CD4-positive, CD25-positive, alpha-beta regulatory T cell (primary cell): ENCODE data around the gene OR6M1. TPM values are rescaled to one million over a fixed set of nuclear protein-coding genes. Genes with fewer than 3 reads are reported as not detected.

ENCODE experiments used
- ATAC-seq, 2 donors: fragments of 150-1000 bp; cut with Tn5 transposase; one replicate each; pipeline ENCODE4 v1.10.0; 2021; ENCODE audit warnings: low read depth in 2 of 2, moderate number of reproducible peaks in 2 of 2, moderate library complexity in 1 of 2
- DNase-seq, 3 donors: peaks; one replicate each; pipeline versions ENCODE4 v3.0.0 to v3.0.0-alpha.2; 2012 to 2022; ENCODE audit warnings: mixed read lengths in 1 of 3
- H3K27ac ChIP-seq: one replicate; pipeline ENCODE4 v1.7.0; 2013; ENCODE audit warnings: mild to moderate bottlenecking, low read length; ENCODE audit not compliant: insufficient read depth, poor library complexity, severe bottlenecking
- H3K27me3 ChIP-seq: one replicate; pipeline ENCODE4 v1.7.0; 2013; ENCODE audit warnings: low read length; ENCODE audit not compliant: control insufficient read depth, insufficient read depth
- H3K36me3 ChIP-seq: one replicate; pipeline ENCODE4 v1.7.0; 2013; ENCODE audit warnings: mild to moderate bottlenecking, low read length, moderate library complexity; ENCODE audit not compliant: control insufficient read depth, insufficient read depth
- H3K4me1 ChIP-seq: 2 replicates; pipeline ENCODE4 v1.7.0; 2013; ENCODE audit warnings: mild to moderate bottlenecking, low read length; ENCODE audit not compliant: insufficient read depth, control insufficient read depth, poor library complexity, severe bottlenecking
- H3K4me3 ChIP-seq: one replicate; pipeline ENCODE4 v1.7.0; 2013; ENCODE audit warnings: low read depth, mild to moderate bottlenecking, low read length, moderate library complexity
- H3K9me3 ChIP-seq, 2 experiments: 1 replicate in 1 of 2; 2 replicates in 1 of 2; pipeline ENCODE4 v1.7.0; 2013; ENCODE audit warnings: low read length in 2 of 2, mild to moderate bottlenecking in 1 of 2, moderate library complexity in 1 of 2; ENCODE audit not compliant: control insufficient read depth in 2 of 2
- H3K27ac Mint-ChIP-seq, 3 donors: one replicate each; pipeline ENCODE4 v1.8.0; 2020 to 2022; ENCODE audit warnings: mild to moderate bottlenecking in 3 of 3, mixed read lengths in 3 of 3, moderate library complexity in 2 of 3
- H3K27me3 Mint-ChIP-seq: one replicate; pipeline ENCODE4 v1.8.0; 2022; ENCODE audit warnings: mild to moderate bottlenecking, mixed read lengths
- H3K36me3 Mint-ChIP-seq: one replicate; pipeline ENCODE4 v1.8.0; 2020; ENCODE audit warnings: mixed read lengths
- H3K4me1 Mint-ChIP-seq, 4 donors: one replicate each; pipeline ENCODE4 v1.8.0; 2020 to 2022; ENCODE audit warnings: mixed read lengths in 4 of 4, mild to moderate bottlenecking in 1 of 4
- H3K4me3 Mint-ChIP-seq, 4 donors: one replicate each; pipeline ENCODE4 v1.8.0; 2020 to 2022; ENCODE audit warnings: mild to moderate bottlenecking in 4 of 4, mixed read lengths in 4 of 4, moderate library complexity in 3 of 4
- H3K9me3 Mint-ChIP-seq, 7 donors: one replicate each; pipeline ENCODE4 v1.8.0; 2020 to 2022; ENCODE audit warnings: mixed read lengths in 7 of 7, mild to moderate bottlenecking in 3 of 7, moderate library complexity in 2 of 7
- polyA plus RNA-seq, 4 donors: library from polyadenylated mRNA; unstranded; fragments of 300-500 nt; fragmentation: Illumina TruSeq; gene quantifications; one replicate each; pipeline ENCODE4 v1.2.3, GENCODE V29; 2021
- total RNA-seq: library from RNA; stranded (reverse); gene quantifications from one replicate; pipeline ENCODE4 v1.2.3, GENCODE V29; 2022

Gene OR6M1, protein sequence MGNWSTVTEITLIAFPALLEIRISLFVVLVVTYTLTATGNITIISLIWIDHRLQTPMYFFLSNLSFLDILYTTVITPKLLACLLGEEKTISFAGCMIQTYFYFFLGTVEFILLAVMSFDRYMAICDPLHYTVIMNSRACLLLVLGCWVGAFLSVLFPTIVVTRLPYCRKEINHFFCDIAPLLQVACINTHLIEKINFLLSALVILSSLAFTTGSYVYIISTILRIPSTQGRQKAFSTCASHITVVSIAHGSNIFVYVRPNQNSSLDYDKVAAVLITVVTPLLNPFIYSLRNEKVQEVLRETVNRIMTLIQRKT
- total RNA-seq, result not detected
- not detected for polyA plus RNA-seq

DNA sequence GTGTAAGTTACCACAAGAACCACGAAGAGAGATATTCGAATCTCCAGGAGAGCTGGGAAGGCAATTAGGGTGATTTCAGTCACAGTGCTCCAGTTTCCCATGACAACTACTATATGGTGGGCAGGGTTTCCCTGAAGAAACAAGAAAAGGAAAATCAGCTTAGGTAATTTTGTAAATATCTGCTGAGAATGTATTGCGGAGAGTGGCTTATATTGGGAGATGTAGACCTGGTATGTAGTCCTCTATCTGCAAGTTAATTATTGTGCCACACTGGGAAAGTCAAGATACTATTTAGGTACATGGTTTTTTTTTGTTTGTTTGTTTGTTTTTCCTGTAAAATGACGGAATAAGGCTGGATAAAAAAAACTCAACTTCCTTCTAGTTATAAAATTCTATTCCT, at the start of gene OR6M1:
TSS of gene OR6M1 (minus strand) at position 101 of the 400 bp plus-strand sequence. CDS start at position 101, 0 bp downstream.
- H3K27me3 ChIP-seq, result no peaks in the 10 kb centered on the region
- H3K9me3 ChIP-seq, result no peaks in the 10 kb centered on the region
- H3K4me1 Mint-ChIP-seq, result no peaks in the 10 kb centered on the region
- DNase-seq (no peak), ATAC-seq (no peak)
- H3K9me3 Mint-ChIP-seq, result no peaks in the 10 kb centered on the region
- H3K36me3 Mint-ChIP-seq, result no peaks in the 10 kb centered on the region
- no peaks in the 10 kb centered on the region for H3K27me3 Mint-ChIP-seq
- H3K27ac Mint-ChIP-seq, result no peak within 1 kb of the TSS
- H3K4me3 ChIP-seq, result no peak within 1 kb of the TSS
- no peaks in the 10 kb centered on the region for H3K4me1 ChIP-seq
- no peak within 1 kb of the TSS for H3K27ac ChIP-seq
- H3K36me3 ChIP-seq, result no peaks in the 10 kb centered on the region
- H3K4me3 Mint-ChIP-seq, result no peak within 1 kb of the TSS

DNA sequence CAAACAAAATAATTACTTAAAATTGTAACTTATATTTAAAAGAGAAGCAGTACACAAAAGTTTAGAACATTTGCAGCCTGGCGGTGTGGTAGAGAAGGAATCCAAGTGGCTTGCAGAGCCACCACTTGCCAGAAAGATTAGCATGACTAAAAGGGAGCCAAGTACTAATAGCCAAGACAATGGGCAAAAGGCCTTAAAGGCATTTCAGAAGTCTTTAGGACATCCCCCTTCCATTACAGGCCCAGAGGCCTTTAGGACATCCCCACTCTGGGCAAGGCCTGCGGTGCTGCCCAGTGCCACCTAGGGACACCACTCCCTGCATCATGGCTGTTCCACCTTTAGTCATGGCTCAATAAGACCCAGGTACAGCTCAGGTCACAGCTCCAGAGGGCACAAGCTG, 46.9 kb upstream of the OR6M1 start:
- no peaks in the 10 kb centered on the region for H3K9me3 ChIP-seq
- peaks cover 0 to 4% (median 0%) of the 10 kb centered on the region in 4 donors for H3K4me1 Mint-ChIP-seq
- H3K36me3 Mint-ChIP-seq, result no peaks in the 10 kb centered on the region
- no peaks in the 10 kb centered on the region for H3K27me3 Mint-ChIP-seq
- peaks cover 0 to 17% (median 2%) of the 10 kb centered on the region in 7 donors for H3K9me3 Mint-ChIP-seq
- ATAC-seq (no peak), DNase-seq (no peak)
- no peak overlapping the region for H3K4me3 Mint-ChIP-seq
- no peaks in the 10 kb centered on the region for H3K4me1 ChIP-seq
- no peak overlapping the region for H3K4me3 ChIP-seq
- H3K27me3 ChIP-seq, result no peaks in the 10 kb centered on the region
- no peak overlapping the region for H3K27ac Mint-ChIP-seq
- no peak overlapping the region for H3K27ac ChIP-seq
- H3K36me3 ChIP-seq, result no peaks in the 10 kb centered on the region

DNA sequence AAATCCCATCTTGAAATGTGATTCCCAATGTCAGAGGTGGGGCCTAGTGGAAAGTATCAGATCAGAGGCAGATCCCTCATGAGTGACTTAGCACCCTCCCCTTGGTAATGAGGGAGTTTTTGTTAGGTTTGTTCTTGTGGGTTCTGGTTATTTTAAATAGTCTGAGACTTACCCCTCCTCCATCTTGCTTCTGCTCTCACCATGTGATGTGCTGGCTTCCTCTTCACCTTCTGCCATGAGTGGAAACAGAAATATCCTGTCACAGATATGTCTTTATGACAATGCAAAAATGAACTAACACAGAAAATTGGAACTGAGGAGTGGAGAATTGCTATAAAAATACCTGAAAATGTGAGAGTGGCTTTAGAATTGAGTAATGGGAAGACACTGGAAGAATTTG, 46.2 kb upstream of the OR6M1 start:
- no peak overlapping the region for H3K27ac ChIP-seq
- H3K36me3 Mint-ChIP-seq, result no peaks in the 10 kb centered on the region

DNA sequence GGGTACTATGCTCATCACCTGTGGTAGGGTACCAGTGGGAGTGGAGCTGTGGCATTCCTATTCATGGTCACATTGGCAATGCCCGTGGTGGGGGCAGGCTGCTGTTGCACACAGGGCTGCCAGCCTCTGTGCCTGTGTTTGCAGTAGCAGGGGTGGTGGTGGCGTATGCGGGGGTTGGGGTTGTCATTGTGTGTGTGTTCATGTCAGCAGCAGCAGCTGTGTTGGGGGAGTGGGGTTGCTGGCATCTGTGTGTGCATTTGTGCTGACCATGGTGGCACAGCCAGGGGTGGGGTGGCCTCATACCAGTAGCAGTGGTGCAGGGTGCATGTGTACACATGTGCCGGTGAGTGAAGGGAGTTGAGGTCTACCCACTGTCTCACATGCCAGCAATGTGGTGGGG, 45.0 kb upstream of the OR6M1 start:
- no peak overlapping the region for H3K27ac Mint-ChIP-seq
- ATAC-seq (no peak), DNase-seq (no peak)
- Histone ChIP-seq H3K4me3 (no peak overlapping the region), H3K9me3 (no peaks in the 10 kb centered on the region), H3K4me1 (no peaks in the 10 kb centered on the region), H3K27ac (no peak overlapping the region), H3K27me3 (no peaks in the 10 kb centered on the region), H3K36me3 (no peaks in the 10 kb centered on the region)
- H3K4me3 Mint-ChIP-seq, result no peak overlapping the region
- H3K27me3 Mint-ChIP-seq, result peaks cover 3% of the 10 kb centered on the region
- peaks cover 0 to 10% (median 2%) of the 10 kb centered on the region in 7 donors for H3K9me3 Mint-ChIP-seq
- no peaks in the 10 kb centered on the region for H3K36me3 Mint-ChIP-seq
- H3K4me1 Mint-ChIP-seq, result peaks cover 0 to 4% (median 0%) of the 10 kb centered on the region in 4 donors

More for the DNA sequence above, 46.2 kb upstream of the OR6M1 start:
- peaks cover 0 to 4% (median 0%) of the 10 kb centered on the region in 4 donors for H3K4me1 Mint-ChIP-seq
- H3K27me3 Mint-ChIP-seq, result no peaks in the 10 kb centered on the region
- H3K9me3 Mint-ChIP-seq, result peaks cover 0 to 10% (median 2%) of the 10 kb centered on the region in 7 donors
- Histone ChIP-seq H3K9me3 (no peaks in the 10 kb centered on the region), H3K36me3 (no peaks in the 10 kb centered on the region), H3K4me3 (no peak overlapping the region), H3K27me3 (no peaks in the 10 kb centered on the region), H3K4me1 (no peaks in the 10 kb centered on the region)
- DNase-seq, result no peak
- no peak for ATAC-seq
- no peak overlapping the region for H3K4me3 Mint-ChIP-seq
- H3K27ac Mint-ChIP-seq, result no peak overlapping the region

DNA sequence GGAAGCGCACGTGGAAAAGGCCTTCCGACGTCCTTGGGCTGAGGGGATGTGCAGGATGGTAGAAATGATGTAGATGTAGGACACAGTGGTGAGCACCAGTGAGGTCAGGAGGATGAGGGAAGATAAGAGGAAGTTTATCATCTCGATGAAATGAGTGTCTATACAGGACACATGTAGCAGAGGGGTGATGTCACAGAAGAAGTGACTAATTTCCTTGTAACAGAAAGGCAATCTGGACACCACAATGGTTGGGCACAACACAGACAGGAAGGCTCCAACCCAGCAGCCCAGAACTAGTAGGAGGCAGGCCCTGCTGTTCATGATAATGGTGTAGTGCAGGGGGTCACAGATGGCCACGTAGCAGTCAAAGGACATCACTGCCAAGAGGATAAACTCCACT, 35.0 kb upstream of the OR6M1 start:
- ATAC-seq (no peak), DNase-seq (no peak)
- Mint-ChIP-seq H3K36me3 (no peaks in the 10 kb centered on the region), H3K9me3 (peaks cover 0 to 4% (median 1%) of the 10 kb centered on the region in 7 donors), H3K4me1 (no peaks in the 10 kb centered on the region), H3K27me3 (peaks cover 4% of the 10 kb centered on the region), H3K27ac (no peak overlapping the region), H3K4me3 (no peak overlapping the region)
- no peak overlapping the region for H3K27ac ChIP-seq
- no peak overlapping the region for H3K4me3 ChIP-seq
- no peaks in the 10 kb centered on the region for H3K36me3 ChIP-seq
- H3K27me3 ChIP-seq, result no peaks in the 10 kb centered on the region
- H3K9me3 ChIP-seq, result no peaks in the 10 kb centered on the region
- H3K4me1 ChIP-seq, result no peaks in the 10 kb centered on the region

DNA sequence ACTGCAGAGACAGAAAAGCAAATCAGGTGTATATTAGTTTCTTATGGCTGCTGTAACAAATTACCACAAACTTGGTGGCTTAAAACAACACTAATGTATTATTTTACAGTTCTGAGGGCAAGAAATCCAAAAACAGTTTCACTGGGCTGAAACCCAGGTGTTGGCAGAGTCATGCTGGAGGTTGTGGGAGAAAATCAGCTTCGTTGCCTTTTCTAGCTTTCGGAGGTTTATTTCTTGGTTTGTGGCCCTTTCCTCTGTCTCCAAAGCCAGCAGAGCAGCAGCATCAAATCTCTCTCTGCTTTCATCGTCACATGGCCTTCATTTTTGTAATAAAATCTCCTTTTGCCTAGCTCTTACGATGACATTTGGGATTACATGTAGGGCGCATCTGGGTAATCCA, 33.0 kb upstream of the OR6M1 start:
- no peak overlapping the region for H3K27ac ChIP-seq
- Mint-ChIP-seq H3K36me3 (no peaks in the 10 kb centered on the region), H3K27me3 (no peaks in the 10 kb centered on the region), H3K9me3 (peaks cover 0 to 4% (median 0%) of the 10 kb centered on the region in 7 donors), H3K4me1 (no peaks in the 10 kb centered on the region), H3K4me3 (no peak overlapping the region), H3K27ac (no peak overlapping the region)
- no peaks in the 10 kb centered on the region for H3K9me3 ChIP-seq
- H3K4me1 ChIP-seq, result no peaks in the 10 kb centered on the region
- no peaks in the 10 kb centered on the region for H3K27me3 ChIP-seq
- no peak for DNase-seq
- no peak for ATAC-seq
- H3K36me3 ChIP-seq, result no peaks in the 10 kb centered on the region
- H3K4me3 ChIP-seq, result no peak overlapping the region

DNA sequence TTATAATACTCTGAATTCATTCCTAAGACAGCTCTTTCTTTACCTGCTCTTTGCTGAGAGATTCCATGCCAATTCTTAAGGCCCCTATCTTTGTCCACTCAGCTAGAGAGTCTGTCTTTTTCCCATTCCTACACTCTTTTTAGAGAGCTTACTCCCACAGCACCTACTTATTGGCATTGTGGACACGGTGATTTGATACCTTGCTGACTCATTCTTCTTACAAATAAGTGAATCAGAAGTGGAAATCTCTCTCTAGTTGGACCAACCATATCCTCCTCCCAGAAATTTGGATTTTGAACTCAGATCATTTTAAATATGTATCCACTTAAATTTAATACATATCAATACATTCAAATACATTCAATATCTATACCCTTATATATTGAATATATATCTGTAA, 32.5 kb upstream of the OR6M1 start:
- H3K4me3 ChIP-seq, result no peak overlapping the region
- ATAC-seq, result no peak
- H3K4me1 ChIP-seq, result no peaks in the 10 kb centered on the region
- Mint-ChIP-seq H3K9me3 (peaks cover 0 to 4% (median 0%) of the 10 kb centered on the region in 7 donors), H3K4me1 (no peaks in the 10 kb centered on the region), H3K4me3 (no peak overlapping the region), H3K27ac (no peak overlapping the region), H3K27me3 (no peaks in the 10 kb centered on the region), H3K36me3 (no peaks in the 10 kb centered on the region)
- H3K36me3 ChIP-seq, result no peaks in the 10 kb centered on the region
- no peaks in the 10 kb centered on the region for H3K27me3 ChIP-seq
- H3K27ac ChIP-seq, result no peak overlapping the region
- DNase-seq, result no peak
- no peaks in the 10 kb centered on the region for H3K9me3 ChIP-seq

DNA sequence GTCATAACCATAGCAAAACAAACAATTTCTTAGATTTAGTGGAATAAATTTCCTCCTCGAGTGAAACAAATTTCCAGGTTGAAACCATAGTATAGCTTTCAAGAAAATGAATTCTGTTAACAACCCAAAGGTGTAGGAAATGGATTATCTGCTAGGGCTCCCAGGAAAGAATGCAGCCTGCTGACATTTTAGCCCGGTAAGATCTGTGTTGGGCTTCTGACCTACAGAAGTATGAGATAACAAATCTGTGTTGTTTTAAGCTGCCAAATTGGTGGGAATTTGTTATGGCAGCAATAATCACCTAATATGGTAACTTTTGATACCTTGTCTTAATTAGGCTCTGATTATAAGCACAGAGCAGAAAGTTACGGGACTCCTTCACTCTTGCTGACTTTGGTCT, 32.0 kb upstream of the OR6M1 start:
- H3K36me3 ChIP-seq, result no peaks in the 10 kb centered on the region
- no peaks in the 10 kb centered on the region for H3K27me3 ChIP-seq
- Mint-ChIP-seq H3K9me3 (peaks cover 0 to 4% (median 0%) of the 10 kb centered on the region in 7 donors), H3K4me3 (no peak overlapping the region), H3K4me1 (no peaks in the 10 kb centered on the region), H3K27me3 (no peaks in the 10 kb centered on the region), H3K36me3 (no peaks in the 10 kb centered on the region), H3K27ac (no peak overlapping the region)
- H3K27ac ChIP-seq, result no peak overlapping the region
- H3K4me1 ChIP-seq, result no peaks in the 10 kb centered on the region
- no peak overlapping the region for H3K4me3 ChIP-seq
- no peak for DNase-seq
- no peaks in the 10 kb centered on the region for H3K9me3 ChIP-seq
- no peak for ATAC-seq
